ENCODE data around the gene PMM1.
"Not testable (repeated sequence)": the region's sequence is repeated elsewhere in the genome, so short reads cannot be mapped to it uniquely, and the experiment has no call there.

Gene PMM1

DNA sequence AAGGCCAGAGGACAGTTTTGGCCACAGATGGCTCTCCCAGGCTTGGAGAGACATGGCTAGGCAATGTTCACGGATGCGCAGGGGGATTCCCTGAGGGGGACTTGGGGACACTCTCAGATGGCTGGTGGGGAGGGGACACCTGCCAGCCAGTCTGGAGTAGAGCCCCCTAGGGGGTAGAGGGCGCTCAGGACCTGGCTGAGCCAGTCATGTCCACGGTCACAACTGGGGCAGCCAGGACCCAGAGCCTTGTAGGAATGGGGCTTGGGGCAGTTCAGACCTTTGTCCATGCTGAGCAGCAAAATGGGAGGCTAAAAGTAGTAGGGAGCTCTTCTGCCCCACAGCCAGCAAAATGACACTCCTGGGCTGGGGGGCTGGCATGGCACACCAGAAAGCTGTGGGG is 27.2 kb downstream of the PMM1 start:
- DNase-seq: no peak

DNA sequence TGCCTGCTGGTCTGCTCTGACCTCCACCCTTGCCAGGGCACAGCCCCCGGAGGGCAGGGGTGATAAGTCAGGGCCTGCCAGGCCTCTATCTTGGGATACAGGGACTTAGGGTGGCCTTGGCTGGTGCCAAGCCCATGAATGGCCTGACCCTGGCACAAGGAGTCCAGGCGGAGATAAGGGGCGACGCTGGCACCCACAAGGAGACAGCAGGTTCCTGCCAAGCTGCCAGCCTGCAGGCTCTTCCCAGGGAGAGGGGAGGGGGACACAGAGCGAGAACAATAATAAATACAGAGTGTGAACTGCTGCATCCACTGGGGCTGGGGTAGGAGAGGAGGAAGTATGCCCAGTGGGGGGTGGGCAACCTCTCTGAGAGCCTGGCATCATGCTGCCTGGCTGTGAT is 27.9 kb downstream of the PMM1 start:
- DNase-seq: no peak

DNA sequence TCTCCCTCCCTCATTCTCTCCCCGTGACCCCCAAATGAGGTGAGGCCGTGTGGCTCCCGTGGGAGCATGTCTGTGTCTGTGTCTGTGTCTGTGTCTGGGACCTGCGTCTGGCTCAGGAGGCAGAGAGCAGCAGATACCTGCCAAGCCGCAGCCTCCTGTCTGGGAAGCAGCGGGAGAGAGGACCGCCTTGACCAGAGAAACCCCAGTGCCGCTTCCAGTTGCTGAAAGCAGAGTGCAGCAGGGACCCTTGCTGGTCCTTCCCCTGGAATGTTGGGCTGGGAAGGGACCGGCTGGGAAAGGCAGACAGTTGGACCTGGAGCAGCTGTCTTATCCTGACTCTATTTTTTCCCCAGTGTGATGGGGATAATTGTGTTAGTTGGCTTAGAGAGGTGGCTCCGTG is 28.3 kb downstream of the PMM1 start:
- DNase-seq: no peak

DNA sequence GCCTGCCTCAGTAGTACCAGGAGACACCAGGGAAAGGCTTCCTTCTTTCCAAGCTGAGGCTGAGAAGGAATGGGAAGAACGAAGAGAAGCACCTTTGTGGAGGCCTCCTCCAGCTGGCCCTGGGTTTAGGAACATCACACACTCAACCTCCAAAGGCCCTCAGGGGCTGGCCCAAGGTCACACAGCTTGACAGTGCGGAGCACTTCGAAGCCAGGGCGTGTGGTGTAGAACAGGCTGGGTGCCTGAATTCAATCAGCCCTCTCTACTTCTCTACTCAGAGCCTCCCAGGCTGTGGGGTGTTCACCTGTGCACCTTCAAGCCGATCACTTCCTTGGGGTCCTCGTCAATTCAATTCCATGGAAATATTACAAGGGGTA is 29.6 kb downstream of the PMM1 start:
- no peak for DNase-seq

DNA sequence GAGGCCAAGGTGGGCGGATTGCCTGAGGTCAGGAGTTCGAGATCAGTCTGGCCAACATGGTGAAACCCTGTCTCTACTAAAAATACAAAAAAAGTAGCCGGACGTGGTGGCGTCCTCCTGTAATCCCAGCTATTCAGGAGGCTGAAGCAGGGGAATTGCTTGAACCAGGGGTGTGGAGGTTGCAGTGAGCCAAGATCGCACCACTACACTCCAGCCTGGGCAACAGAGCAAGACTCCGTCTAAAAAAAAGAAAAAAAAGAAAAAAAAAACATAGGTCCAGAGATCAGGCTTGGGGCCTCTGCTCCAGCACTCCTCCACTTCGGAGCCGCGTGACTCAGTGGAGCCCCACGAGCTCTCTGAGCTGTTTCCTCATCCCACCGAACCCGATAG is 31.4 kb downstream of the PMM1 start:
- DNase-seq: not testable (repeated sequence)

DNA sequence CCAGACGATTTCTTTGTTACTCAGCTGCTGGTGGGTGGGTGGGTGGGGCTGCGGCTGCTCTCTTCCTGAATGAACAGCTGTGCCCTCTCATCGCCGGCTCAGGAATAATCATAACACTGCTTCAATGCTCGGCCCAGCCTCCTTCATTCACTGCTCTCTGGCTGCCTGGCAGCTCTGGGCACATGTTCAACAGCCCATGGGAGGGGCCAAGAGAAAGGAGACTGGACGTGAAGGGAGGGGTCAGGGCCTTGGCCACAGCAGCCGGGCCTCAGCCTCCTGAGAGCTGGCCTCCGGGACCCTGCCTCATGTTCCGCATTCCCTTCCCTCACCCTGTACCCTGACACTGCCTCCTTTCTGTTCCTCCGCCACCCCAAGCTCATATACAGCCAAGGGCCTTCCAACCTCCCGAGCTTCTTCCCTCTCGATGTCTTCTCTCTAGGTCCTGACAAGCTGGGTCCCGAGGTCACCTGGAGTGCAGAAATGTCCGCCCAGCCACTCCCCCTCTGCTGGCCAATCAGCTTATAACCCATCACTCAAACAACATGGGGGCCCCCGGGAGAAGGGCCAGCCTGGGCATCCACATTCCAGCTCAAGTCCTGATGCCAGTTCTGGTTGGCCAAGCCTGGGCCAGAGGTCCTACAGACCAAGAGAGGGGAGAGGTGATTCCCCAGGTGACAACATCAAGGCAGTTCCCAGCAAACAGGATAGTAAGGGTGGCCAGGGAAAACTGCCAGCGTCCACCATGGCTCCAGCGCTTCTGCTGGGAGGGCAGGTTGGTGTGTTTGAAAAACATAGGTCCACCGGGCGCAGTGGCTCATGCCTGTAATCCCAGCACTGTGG is 32.0 kb downstream of the PMM1 start:
- DNase-seq: no peak

DNA sequence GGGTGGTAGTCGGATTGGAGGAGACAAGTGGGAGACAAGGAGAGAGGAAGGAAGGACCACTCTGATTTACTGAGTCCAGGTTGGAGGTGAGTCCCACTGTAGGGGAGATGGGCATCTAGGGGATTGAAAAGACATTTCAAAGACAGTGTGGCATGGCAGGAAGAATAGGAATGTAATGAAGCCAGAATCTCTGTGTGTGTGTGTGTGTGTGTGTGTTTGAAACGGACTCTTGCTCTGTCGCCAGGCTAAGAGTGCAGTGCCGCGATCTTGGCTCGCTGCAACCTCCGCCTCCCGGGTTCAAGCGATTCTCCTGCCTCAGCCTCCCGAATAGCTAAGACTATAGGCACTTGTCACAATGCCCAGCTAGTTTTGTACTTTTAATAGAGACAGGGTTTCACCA is 33.1 kb downstream of the PMM1 start:
- DNase-seq: no peak

DNA sequence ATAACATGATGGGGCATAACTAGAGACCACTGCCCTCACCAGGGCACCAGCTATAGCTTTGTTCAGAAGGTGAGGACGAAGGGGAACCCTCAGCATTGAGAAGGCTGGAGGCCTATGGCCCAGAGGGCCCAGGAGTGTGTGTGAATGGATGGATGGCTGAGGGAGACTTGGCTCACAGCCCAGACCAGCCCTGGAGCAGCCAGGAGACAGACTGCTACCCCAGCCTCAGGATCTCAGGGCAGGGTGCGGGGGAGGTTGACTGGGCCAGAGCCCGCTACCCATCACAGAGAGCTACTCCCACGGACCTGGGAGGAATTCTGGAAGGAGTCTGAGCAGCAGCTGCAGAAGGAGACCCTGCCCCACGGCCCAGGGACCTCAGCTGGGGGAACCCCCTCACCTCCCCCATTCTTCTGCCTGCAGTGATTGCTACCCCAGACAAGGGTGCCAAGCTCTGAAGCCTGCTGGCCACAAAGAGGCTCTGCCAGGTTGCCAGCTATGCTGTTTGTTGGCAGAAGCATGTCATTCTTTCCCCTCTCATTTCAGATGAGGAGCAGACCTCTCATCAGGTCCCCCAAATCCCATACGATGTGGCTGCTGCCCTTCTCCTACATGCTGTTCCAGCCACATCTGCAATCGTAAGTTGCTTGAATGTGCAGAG is 34.2 kb downstream of the PMM1 start:
- DNase-seq: no peak

DNA sequence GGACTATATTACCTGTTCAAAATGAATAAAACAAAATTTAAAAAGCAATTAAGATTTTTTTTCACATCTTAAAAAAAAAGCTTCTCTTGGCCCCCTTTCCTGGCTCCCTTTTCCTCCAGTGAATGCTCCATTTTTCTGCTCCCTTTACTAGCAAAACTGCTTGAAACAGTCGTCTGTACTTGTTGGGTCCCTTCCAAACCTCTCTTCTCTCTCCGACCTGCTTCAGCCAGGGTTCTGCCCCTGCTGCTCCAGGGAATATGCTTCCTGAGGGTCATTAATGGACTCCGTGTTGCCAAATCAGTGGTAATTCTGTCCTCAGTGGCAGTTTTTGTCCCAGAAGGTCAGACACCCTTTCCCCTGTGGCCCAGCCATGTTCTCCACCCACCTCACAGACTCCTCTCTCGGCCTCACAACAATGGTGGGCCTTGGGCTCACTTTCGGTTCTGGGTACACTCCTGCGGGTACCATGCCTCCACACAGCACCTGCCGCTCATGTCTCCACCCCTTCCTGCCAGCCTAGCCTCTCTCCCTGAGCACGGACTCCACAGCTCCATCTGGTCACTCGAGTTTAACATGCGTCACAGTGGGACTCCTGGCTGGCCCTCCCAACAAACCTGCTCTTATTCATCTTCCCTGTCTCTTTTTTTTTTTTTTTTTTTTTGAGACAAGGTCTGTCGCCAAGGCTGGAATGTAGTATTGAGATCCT is 37.6 kb downstream of the PMM1 start:
- no peak for DNase-seq

DNA sequence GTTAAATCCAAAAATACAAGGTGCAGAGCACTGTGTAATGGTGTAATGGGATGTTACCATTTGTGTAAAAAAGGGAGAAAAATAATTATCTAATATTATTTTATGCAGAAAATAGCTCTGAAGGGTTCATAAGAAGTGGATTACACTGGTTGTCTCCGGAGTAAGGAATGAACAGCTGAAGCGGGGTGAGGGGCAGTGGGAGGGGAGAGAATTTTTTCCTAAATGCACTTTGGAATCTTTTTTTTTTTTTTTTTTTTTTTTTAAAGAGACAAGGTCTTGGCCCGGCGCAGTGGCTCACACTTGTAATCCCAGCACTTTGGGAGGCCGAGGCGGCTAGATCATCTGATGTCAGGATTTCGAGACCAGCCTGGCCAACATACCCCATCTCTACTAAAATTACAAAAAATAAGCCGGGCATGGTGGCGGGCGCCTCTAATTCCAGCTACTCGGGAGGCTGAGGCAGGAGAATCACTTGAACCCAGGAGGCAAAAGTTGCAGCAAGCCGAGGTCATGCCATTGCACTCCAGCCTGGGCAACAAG is 38.6 kb downstream of the PMM1 start:
- DNase-seq: no peak

DNA sequence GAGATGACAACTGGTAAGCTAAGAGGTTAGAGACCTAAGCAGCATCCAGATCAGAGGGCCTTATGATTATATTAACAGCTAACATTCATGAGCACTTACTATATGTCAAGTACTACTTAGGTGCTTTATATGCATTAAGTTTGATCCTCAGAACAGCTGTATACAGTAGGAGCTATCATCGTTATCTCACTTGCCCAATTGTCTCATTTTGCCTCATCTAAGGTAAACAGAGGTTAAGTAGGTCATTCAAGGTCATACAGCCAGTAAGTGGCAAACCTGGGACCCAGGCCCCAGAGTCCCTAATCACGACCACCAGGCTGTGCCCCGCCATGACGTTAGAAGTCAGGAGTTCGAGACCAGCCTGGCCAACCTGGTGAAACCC is 40.8 kb downstream of the PMM1 start:
- DNase-seq: no peak

DNA sequence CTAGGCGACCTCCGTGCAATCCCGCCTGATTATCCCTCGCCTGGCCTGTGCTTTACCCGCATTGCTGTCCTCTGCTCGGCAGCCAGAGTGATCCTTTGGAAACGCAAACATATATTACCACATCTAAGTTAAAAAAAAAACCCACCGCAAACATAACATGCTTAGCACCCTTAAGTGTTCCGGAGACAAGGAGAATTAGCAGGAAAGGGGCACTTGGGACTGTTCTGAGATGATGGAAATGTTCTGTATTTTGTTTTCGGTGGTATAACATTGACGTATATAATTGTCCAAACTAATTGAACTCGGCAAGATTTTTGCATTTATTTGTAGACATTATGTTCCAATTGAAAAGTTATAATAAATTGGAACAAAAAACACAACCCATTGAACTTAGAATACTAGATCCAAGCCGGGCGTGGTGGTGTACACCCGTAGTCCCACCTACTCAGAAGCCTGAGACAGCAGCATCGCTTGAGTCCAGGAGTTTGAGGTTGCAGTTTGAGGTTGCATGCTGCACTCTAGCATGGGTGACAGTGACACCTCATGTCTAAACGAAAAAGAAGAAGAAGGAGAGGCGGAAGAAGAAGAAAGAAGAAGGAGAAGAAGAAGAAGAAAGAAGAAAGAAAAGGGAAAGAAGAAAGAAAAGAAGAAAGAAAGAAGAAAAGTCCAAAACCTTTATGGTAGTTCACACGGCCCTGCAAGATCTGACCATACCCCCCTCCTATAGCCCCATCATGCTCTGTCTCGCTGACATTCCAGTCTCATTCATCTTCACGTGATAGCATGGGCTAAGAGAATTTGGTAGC is 44.8 kb downstream of the PMM1 start:
- DNase-seq: no peak

DNA sequence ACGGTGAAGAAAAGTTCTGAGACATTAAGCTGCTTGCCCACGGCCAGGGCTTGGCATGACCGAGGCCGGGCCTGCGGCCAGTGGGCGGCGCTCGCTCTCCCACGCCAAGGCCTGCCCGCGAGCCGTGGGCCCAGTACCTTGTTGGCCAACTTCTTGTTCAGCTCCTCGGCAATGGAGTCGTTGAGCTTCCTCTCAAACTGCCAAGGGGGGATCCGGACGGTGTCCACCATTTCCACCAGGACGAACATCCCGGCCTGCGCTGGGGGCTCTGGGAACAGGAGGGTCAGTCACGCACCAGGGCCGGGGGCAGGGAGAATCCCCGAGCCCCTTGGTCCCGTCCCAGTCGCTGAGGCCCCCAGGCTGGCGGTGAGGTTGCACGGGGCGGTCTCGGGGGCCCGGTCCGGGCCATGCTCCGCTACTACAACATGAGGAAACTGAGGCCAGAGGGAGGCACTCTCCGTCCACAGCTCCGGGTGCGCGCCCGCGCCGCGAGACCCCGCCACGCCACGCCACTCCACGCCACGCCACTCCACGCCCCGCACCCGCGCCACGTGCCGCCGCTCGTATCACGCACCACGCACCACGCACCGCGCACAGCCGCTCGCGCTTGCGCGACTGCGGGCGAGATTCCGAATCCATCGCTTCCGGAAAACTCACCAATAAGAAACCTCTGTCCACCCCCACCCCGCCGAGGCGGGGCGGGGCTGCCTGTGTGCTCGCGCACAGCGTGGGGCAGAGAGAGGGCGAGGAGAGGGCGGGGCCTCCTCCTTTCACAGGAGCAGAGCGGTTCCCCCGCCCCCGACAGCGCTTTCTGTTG is 45.6 kb downstream of the PMM1 start, which contains the start of gene POLR3H:
POLR3H (minus strand) TSS at position 617 of the 817 bp plus-strand sequence; CDS start at position 248, 369 bp downstream.
- peak; percentile 99 for DNase-seq

DNA sequence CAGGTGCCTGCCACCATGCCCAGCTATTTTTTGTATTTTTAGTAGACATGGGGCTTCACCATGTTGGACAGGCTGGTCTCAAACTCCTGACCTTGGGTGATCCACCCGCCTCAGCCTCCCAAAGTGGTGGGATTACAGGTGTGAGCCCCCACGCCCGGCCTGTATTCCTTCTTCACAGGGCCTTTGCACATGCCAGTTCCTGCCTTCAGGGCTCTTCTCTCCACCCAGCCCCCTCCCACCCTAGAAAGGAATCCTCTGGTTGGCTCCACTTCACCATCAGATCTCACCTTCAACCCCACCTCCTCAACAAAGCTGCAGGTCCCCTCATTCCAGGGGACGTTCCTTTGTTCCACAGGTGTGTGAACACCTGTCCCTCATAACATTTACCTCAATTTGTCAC is 47.4 kb downstream of the PMM1 start:
- no peak for DNase-seq

DNA sequence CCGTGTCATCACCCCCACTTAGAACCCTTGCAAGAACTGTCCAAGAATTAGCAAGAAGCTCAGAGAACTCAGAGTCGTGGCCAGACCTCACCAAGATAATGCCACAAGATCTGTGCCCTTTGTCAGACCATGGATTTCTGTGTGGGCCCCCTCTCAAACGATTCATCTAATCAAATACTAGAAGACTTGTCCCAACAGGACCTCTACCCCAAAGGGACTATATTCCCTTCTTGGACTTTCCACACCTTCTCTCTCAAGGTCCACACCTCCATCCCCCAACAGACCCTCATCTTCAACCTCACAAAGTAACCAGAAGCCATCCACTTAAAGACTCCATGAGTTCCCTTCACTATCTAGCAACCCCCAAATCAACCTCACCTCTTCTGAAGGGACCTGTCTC is 48.2 kb downstream of the PMM1 start:
- no peak for DNase-seq

DNA sequence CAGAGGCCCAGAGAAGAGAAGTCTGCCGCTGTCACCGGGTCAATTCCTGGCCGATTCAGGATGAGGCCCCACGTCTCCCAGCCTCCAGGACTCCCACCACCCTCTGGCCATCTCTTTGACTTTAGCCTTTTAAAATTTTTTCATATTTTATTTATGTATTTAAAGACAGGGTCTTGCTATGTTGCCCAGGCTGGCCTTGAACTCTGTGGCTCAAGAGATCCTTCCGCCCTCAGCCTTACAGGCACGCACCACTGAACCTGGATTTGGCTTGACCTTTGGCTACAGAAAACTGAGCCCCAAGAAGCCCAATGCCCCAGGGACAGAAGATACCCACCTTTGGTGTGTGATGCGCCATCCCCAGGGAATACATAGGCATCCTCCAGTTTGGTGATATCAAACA is 49.3 kb downstream of the PMM1 start:
- no peak for DNase-seq

DNA sequence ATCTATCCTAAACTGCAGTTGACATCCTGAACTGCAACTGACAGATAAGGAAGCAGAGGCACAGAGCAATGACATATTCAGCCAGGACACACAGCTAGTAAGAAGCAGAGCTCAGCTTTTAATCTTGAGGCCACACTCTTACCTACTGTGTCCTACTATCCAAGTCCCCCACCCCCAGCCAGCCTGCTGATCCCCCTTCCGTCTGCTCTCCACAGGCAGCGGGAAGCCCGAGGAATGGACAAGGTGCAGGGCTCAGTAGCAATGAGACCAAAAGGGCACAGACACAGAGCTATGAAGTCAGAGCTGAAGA is 49.7 kb downstream of the PMM1 start:
- no peak for DNase-seq

DNA sequence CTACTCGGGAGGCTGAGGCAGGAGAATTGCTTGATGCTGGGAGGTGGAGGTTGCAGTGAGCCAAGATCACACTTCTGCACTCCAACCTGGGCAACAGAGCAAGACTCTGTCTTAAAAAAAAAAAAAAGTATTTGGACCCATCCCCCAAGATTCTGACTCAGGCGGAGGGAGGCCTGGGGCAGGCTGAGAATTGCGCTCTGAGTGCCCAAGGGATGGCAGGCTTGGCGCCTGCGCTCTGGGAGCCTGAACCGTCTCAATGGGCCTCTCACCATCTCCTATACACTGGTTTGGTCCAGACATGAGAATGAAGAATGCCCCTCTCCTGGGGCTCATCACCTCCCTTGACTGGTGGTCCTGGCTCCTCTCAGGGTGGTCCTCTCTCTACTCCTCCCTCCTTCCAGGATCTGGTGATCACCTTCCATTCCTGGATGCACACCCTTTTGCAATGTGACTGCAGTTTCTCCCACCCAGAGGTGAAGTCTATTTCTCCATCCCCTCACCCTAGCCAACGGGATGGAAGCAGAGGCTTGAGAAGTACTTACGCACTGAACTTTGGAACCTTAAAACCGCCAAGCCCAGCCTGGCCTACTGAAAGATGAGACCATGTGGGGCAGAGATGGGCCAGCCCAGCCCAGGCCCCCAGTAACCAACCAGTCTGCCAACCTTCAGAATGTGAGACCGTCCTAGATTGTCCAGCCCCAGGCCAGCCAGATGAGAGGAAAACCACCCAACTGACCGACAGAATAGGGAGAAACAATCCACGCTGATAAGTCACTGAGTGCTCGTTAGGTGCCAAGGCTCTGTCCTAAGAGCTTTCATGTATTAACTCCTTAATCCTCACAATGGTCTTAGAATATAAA is 50.3 kb downstream of the PMM1 start:
- DNase-seq: no peak

DNA sequence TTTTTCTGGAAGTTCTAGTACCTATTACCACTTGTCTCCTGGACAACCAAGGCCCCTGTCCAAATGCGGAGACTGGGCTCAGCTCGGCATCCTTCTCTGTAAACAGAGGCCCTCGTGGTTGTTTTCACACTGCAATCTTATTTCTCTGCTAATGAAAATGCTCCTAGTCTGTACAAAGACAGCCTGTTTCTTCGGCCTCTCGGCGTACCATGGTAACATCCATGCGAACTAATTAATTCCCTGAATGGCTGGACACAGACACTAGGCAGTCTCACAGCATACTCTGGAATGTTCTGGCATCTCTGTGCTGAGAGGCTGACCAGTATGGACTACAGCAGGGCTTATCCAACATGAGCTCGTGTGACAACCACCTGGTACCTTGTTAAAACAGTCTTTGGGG is 51.1 kb downstream of the PMM1 start:
- DNase-seq: no peak

DNA sequence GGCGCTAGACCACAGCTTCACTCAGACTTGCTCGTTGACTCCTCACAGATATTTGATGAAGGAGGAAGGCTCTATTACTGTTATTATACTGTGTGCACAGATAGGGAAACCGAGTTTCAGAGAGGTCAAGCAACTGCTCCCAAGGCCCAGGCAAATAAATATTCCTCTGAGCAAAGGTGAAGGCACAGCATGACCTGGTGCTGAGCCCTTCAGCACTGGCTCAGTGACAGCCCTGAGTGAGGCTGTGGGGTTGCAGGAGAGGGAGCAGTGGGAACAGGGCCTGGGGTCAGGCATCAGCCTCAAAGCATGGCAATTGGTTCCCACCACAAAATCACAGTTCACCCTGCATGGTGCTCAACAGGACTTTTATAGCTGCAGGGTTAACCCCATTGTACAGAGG is 52.4 kb downstream of the PMM1 start:
- DNase-seq: no peak

DNA sequence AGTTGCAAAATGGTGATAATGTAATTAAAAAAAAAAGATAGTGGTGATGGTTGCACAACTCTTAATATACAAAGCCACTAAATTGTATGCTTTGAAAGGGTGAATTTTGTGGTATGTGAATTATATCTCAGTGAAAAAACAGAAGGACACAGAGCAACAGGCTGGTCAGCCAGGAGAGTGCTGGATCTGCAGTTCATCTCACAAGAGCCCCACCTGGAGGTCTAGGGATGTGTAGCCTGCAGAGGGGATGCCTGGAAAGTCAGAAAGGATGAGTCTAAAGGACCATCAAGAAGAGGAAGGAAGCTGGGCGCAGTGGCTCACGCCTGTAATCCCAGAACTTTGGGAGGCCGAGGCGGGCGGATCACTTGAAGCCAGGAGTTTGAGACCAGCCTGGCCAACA is 54.4 kb downstream of the PMM1 start:
- no peak for DNase-seq
